Left ventricle myocardium inferior (tissue), 1 donor: ENCODE measurements around the gene VSIG10L2. TPM values are rescaled to one million over a fixed set of nuclear protein-coding genes. Genes with fewer than 3 reads are reported as not detected.

Experiments
- DNase-seq: peaks from one replicate; pipeline ENCODE4 v3.0.0-alpha.2; 2020
- H3K27ac ChIP-seq: fragments of 200-600 bp; replicated peaks from 2 replicates; pipeline ENCODE4 v1.8.0; 2021
- H3K27me3 ChIP-seq: fragments of 200-600 bp; 2 replicates; pipeline ENCODE4 v1.8.0; 2021; ENCODE audit warnings: low read depth
- H3K36me3 ChIP-seq: fragments of 200-600 bp; 2 replicates; pipeline ENCODE4 v1.8.0; 2021
- H3K4me1 ChIP-seq: fragments of 200-600 bp; 2 replicates; pipeline ENCODE4 v1.8.0; 2021
- H3K4me3 ChIP-seq: fragments of 200-600 bp; 2 replicates; pipeline ENCODE4 v1.8.0; 2021; ENCODE audit warnings: mild to moderate bottlenecking, moderate library complexity
- H3K9me3 ChIP-seq: fragments of 200-600 bp; replicated peaks from 2 replicates; pipeline ENCODE4 v1.8.0; 2021
- CTCF ChIP-seq: fragments of 200-600 bp; IDR thresholded peaks from 2 replicates; pipeline ENCODE4 v1.8.0; 2021; ENCODE audit warnings: antibody characterized with exemption, mild to moderate bottlenecking, borderline replicate concordance
- intact Hi-C: fragments of 100-400 bp; cut with micrococcal nuclease; formaldehyde crosslinking; loops from one replicate; pipeline ENCODE4 v1.11.0; 2022
- total RNA-seq: library from RNA; stranded (reverse); fragmentation: NEBNext Ultra II Directional; extraction: Animal tissue kit (Norgen Biotek cat#: 25700); gene quantifications from one replicate; pipeline ENCODE4 v1.2.1, GENCODE V29; 2021
- donor health status: DM: no; HTN: yes; CAD: no; lungs with severe emphysema.

VSIG10L2 gene
- total RNA-seq, 1 donor from 2014 or later, result 0.08 TPM

GRCh38 chr11:125930076-125930450, 15.8 kb upstream of the VSIG10L2 start:
- no peak overlapping the region for H3K27ac ChIP-seq
- no peak for TF ChIP-seq CTCF
- H3K4me1 ChIP-seq, result no peaks in the 10 kb centered on the region
- intact Hi-C loops, result no loop called here
- DNase-seq, result no peak
- no peaks in the 10 kb centered on the region for H3K9me3 ChIP-seq
- H3K4me3 ChIP-seq, result no peak overlapping the region
- H3K27me3 ChIP-seq, result peaks cover 29% of the 10 kb centered on the region
- no peaks in the 10 kb centered on the region for H3K36me3 ChIP-seq

GRCh38 chr11:125931116-125931515, 14.7 kb upstream of the VSIG10L2 start:
- Histone ChIP-seq H3K27me3 (peaks cover 29% of the 10 kb centered on the region), H3K9me3 (no peaks in the 10 kb centered on the region), H3K36me3 (no peaks in the 10 kb centered on the region), H3K27ac (no peak overlapping the region), H3K4me3 (no peak overlapping the region), H3K4me1 (no peaks in the 10 kb centered on the region)
- no peak for DNase-seq
- intact Hi-C loops, result no loop called here
- no peak for TF ChIP-seq CTCF

- no peaks in the 10 kb centered on the region for H3K36me3 ChIP-seq
- no peaks in the 10 kb centered on the region for H3K4me1 ChIP-seq
- intact Hi-C loops, result no loop called here
- H3K4me3 ChIP-seq, result no peak overlapping the region
- H3K27ac ChIP-seq, result no peak overlapping the region
- no peak for DNase-seq
- no peaks in the 10 kb centered on the region for H3K9me3 ChIP-seq
- peaks cover 29% of the 10 kb centered on the region for H3K27me3 ChIP-seq
- no peak for TF ChIP-seq CTCF
These were observed 14.2 kb upstream of the VSIG10L2 start for GRCh38 chr11:125931668-125932067.

- no peak overlapping the region for H3K4me3 ChIP-seq
- DNase-seq, result no peak
- H3K27me3 ChIP-seq, result peaks cover 29% of the 10 kb centered on the region
- no peaks in the 10 kb centered on the region for H3K4me1 ChIP-seq
- H3K9me3 ChIP-seq, result no peaks in the 10 kb centered on the region
- no peak for TF ChIP-seq CTCF
- H3K36me3 ChIP-seq, result no peaks in the 10 kb centered on the region
- intact Hi-C loops, result no loop called here
- no peak overlapping the region for H3K27ac ChIP-seq
These were observed 13.5 kb upstream of the VSIG10L2 start for GRCh38 chr11:125932301-125932700.

- intact Hi-C loops, result no loop called here
- Histone ChIP-seq H3K27ac (no peak overlapping the region), H3K27me3 (peaks cover 22% of the 10 kb centered on the region), H3K4me3 (no peak overlapping the region), H3K36me3 (no peaks in the 10 kb centered on the region), H3K4me1 (no peaks in the 10 kb centered on the region), H3K9me3 (no peaks in the 10 kb centered on the region)
- no peak for DNase-seq
- TF ChIP-seq CTCF, result no peak
These were observed 12.6 kb upstream of the VSIG10L2 start for GRCh38 chr11:125933030-125933813.
